GM12864 (cell line): Measurements from ENCODE around the gene ELF2.

ENCODE experiments used
- DNase-seq: peaks from one replicate; pipeline ENCODE4 v3.0.0-alpha.2; 2011; ENCODE audit warnings: low read depth
- H3K4me3 ChIP-seq: 2 replicates; pipeline ENCODE4 v1.5.1; 2011; ENCODE audit warnings: mild to moderate bottlenecking, low read depth, low read length, control low read depth
- TF ChIP-seq, protein P1 (sequence below): IDR thresholded peaks from 2 replicates; pipeline ENCODE4 v1.5.1; 2011; ENCODE audit warnings: low read depth, mild to moderate bottlenecking, moderate library complexity, low read length, control low read depth, inconsistent platforms; ENCODE audit errors: missing control alignments

The ELF2 gene

DNA sequence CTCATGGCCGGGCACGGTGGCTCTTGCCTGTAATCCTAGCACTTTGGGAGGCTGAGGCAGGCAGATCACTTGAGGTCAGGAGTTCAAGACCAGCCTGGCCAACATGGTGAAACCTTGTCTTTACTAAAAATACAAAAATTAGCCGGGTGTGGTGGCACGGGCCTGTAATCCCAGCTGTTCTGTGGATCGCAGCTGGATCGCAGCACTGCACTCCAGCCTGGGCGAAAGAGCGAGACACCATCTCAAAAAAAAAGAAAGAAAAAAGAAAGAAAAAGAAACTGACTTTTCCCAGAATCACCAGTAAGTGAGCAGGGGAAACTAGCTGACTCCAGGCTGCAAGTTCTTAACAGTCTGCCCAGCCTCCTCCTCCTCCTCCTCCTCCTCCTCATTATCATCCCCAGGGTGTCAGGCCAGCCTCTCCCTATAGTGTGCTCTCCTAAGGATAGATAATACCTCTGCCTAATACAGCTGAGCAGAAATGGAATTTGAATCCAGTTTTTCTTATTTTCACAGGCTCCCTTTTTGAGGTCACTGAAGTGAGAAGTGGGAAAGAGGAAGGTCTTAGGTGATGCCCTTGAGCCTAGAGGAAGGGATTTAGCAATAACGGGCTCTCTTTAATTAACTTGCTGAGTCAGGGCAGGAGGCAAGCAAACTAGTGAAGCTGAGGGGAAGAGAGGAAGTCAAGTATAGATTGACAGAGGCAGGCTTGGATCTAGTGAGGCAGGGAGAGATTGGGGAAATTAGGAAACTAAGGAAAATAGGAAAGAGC is 11.8 kb upstream of the ELF2 start:
- TF ChIP-seq, protein P1, sequence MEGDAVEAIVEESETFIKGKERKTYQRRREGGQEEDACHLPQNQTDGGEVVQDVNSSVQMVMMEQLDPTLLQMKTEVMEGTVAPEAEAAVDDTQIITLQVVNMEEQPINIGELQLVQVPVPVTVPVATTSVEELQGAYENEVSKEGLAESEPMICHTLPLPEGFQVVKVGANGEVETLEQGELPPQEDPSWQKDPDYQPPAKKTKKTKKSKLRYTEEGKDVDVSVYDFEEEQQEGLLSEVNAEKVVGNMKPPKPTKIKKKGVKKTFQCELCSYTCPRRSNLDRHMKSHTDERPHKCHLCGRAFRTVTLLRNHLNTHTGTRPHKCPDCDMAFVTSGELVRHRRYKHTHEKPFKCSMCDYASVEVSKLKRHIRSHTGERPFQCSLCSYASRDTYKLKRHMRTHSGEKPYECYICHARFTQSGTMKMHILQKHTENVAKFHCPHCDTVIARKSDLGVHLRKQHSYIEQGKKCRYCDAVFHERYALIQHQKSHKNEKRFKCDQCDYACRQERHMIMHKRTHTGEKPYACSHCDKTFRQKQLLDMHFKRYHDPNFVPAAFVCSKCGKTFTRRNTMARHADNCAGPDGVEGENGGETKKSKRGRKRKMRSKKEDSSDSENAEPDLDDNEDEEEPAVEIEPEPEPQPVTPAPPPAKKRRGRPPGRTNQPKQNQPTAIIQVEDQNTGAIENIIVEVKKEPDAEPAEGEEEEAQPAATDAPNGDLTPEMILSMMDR, result no peak
- no peak for DNase-seq
- no peak overlapping the region for H3K4me3 ChIP-seq

DNA sequence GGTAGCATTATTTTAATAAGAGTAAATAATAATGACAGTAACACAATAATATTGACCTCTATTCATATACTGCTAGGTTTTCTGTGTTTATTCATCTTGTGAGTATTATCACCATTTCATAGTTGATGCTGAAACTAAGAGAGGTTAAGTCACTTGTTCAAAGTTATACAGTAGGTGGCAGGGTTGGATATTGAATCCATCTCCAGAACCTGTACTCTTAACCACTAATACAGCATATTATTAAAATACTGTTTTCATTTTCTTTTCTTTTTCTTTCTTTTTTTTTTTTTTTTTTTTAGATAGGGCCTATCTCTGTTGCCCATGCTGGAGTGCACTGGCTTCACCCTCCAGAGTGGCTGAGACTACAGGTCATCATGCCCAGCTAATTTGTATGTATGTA is 7.1 kb upstream of the ELF2 start:
- no peak overlapping the region for H3K4me3 ChIP-seq
- DNase-seq, result no peak
- TF ChIP-seq, protein P1, result no peak

DNA sequence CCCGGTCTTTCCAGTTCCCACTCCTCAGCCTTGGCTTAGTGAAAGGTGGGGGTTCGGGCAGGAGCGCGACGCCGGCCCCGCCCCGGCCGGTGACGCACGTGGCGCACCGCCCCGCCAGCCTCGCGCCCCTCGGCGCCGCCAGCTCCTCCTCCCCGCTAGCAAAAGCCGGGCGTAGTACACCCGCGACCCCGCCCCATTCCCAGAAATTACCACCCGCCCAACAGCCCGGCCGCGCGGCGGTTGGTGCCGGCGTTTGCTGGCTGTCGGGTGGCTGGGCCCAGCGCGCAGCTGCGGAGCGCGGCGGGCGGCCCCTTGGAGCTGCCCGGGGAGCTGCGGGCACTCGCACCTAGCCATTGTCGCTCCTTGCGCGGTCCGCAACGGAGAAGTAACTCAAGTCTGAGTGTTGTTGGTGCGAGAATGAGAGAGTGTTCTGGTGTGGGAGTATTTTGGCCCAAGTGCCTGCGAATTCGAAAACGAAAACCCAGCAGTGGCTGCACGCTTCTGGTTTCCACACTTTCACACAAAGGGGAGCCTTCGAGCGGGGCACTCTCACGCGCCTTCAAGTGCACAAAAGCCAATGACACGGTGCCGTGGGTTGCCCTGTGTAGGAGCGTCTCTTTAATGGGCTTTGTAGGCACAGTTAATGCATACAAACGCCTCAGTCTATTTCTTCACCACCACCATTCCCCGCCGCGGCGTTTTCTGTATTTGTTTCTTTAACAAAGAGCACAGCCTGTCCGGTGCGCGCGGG is 1.0 kb upstream of the ELF2 start:
- TF ChIP-seq, protein P1, result no peak
- H3K4me3 ChIP-seq, result peak overlapping the region; percentile 68
- DNase-seq, result peak; percentile 69

DNA sequence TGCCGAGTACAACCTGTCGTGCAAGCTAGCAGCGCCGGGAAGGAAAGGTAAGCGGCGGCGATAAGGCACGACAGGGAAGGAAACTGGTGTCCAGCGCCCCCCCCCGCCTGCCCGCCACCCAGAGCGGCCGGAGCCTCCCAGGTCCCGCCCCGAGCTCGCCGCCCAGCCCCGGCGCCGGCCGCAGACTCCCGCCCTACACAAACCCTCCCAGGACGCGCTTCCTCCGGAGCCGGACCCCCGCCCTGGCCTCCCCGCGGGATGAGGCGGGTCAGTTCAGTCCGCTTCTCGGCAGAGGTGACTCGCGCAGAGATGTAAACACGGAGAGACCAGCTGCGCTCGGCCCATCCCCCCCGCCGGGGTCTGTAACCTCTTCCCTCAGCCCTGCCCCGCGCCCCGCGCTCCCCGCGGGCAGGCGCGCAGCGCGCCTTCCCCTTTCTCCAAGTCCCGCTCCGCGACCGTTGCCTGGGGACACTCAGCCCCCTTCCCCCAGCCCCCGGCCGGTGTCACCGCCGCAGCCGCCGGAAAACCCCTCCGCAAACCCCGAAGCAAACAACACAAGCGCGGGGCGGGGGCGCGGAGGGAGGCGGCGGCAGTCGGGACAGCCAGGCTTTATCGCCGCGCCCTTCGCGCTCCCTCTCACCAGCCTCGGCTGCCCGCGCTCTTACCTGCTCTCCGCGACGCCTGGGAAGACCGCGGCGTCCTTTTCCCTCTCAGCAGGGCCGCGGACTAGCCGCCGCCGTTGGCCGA is 543 bp downstream of the ELF2 start:
- TF ChIP-seq, protein P1, result no peak
- H3K4me3 ChIP-seq, result peak overlapping the region; percentile 68
- DNase-seq, result no peak

DNA sequence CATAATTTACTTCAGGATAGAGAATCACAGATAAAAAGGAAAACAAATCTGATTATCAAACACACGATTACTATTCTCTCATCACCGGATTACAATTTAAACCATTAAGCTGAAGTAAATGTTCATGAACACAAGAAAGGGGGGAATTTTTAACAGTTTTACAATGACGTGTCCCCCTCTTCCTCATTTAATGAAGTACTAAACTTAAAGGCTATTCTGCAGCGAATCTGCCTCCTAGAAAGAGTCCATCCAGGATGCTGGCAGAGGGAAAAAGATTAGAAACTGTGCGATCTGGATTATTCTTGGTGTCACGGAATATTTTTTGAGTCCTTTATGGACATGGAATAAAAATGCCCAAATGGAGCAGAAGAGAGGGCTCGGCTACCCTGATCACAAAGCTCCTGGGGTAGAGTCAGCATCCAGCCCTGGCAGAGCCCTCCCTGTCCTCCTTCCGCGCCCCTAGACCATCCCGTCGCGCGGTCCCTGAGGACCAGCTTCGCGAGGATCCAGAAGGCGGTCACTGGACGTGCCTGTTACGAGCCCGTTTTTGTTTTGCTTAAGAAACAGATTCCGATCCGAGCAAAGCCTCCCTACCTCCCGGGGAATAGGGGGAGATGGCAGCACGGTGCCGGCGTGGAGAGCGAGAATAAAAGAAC is 1.2 kb downstream of the ELF2 start:
- peak overlapping the region; percentile 68 for H3K4me3 ChIP-seq
- no peak for DNase-seq
- TF ChIP-seq, protein P1, result no peak

DNA sequence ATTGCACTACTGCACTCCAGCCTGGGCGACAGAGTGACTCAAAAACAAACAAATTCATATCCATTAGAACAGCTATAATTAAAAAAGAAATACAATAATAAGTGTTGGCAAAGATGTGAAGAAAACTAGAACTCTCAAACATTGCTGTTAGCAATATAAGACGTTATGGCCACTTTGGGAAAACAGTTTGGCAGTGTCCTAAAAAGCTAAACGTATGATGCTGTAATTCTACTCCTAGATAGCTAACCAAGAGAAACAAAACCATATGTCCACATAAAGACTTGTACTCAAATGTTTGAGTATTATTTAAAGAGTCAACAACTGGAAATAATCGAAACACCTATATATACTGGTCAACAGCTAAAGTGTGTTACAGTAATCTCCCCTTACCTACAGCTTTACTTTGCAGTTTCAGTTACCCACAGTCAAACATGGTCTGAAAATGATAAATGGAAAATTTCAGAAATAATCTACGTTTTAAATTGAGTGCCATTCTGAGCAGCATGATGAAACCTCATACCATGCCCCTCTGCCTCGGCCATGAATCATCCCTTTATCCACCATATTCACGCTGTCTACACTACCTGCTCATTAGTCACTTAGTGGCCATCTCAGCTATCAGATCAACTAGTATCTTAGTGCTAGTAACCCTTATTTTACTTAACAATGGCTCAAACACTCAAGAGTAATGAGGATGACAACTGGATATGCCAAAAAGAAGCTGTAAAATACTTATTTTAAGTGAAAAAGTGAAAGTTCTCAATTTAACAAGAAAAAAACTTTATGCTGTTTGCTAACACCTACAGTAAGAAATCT is 4.9 kb downstream of the ELF2 start:
- no peak overlapping the region for H3K4me3 ChIP-seq
- TF ChIP-seq, protein P1, result no peak
- DNase-seq, result no peak
